Measurements from ENCODE around the gene EXPH5.
A peak's percentile ranks its signal among the peaks of the same experiment; 100 is the strongest.

The EXPH5 gene

DNA sequence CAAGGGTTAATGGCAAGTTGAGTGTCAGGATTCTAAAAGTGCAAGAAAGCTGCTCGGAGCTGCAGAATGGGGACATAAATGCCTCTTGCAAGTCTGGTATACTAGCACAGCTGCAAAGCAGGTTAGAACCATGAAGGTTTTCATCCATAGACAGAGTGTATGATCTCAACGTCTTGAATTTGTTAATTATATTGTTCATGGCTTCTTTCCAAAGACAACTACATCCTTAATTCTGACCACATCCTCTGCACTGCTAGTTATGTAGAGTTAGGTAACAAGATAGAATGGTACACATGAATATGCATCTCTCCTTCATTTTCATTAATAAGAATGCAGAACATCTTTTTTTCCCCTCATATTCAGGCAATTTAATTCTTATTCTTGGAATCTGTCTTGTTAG, 34.2 kb downstream of the EXPH5 start:
- H3K27ac Mint-ChIP-seq, result no peak overlapping the region

GRCh38 chr11:108558222-108558621, 35.3 kb downstream of the EXPH5 start:
- Mint-ChIP-seq H3K27me3 (peaks cover 13% of the 10 kb centered on the region), H3K4me1 (no peaks in the 10 kb centered on the region), H3K9me3 (no peaks in the 10 kb centered on the region), H3K27ac (no peak overlapping the region), H3K36me3 (no peaks in the 10 kb centered on the region), H3K4me3 (no peak overlapping the region)
- peak; percentile 57 for ATAC-seq

More for the DNA sequence above, 34.2 kb downstream of the EXPH5 start:
- peaks cover 15% of the 10 kb centered on the region for H3K27me3 Mint-ChIP-seq
- no peak overlapping the region for H3K4me3 Mint-ChIP-seq
- no peaks in the 10 kb centered on the region for H3K4me1 Mint-ChIP-seq
- H3K36me3 Mint-ChIP-seq, result no peaks in the 10 kb centered on the region
- H3K9me3 Mint-ChIP-seq, result no peaks in the 10 kb centered on the region
- no peak for ATAC-seq

- H3K27me3 Mint-ChIP-seq, result no peaks in the 10 kb centered on the region
- H3K9me3 Mint-ChIP-seq, result no peaks in the 10 kb centered on the region
- no peaks in the 10 kb centered on the region for H3K36me3 Mint-ChIP-seq
- H3K4me3 Mint-ChIP-seq, result no peak overlapping the region
- no peak overlapping the region for H3K27ac Mint-ChIP-seq
- H3K4me1 Mint-ChIP-seq, result no peaks in the 10 kb centered on the region
- ATAC-seq, result no peak
These were observed 37.5 kb downstream of the EXPH5 start for GRCh38 chr11:108556019-108556418.

GRCh38 chr11:108551651-108552462, 41.7 kb downstream of the EXPH5 start:
- Mint-ChIP-seq H3K27ac (no peak overlapping the region), H3K4me1 (no peaks in the 10 kb centered on the region)

GRCh38 chr11:108549319-108549885, 44.2 kb downstream of the EXPH5 start:
- Mint-ChIP-seq H3K4me1 (no peaks in the 10 kb centered on the region), H3K9me3 (no peaks in the 10 kb centered on the region), H3K27ac (no peak overlapping the region), H3K36me3 (no peaks in the 10 kb centered on the region), H3K27me3 (no peaks in the 10 kb centered on the region), H3K4me3 (no peak overlapping the region)
- no peak for ATAC-seq

More at GRCh38 chr11:108551651-108552462, 41.7 kb downstream of the EXPH5 start:
- Mint-ChIP-seq H3K9me3 (no peaks in the 10 kb centered on the region), H3K4me3 (no peak overlapping the region), H3K27me3 (no peaks in the 10 kb centered on the region), H3K36me3 (no peaks in the 10 kb centered on the region)
- ATAC-seq, result no peak

DNA sequence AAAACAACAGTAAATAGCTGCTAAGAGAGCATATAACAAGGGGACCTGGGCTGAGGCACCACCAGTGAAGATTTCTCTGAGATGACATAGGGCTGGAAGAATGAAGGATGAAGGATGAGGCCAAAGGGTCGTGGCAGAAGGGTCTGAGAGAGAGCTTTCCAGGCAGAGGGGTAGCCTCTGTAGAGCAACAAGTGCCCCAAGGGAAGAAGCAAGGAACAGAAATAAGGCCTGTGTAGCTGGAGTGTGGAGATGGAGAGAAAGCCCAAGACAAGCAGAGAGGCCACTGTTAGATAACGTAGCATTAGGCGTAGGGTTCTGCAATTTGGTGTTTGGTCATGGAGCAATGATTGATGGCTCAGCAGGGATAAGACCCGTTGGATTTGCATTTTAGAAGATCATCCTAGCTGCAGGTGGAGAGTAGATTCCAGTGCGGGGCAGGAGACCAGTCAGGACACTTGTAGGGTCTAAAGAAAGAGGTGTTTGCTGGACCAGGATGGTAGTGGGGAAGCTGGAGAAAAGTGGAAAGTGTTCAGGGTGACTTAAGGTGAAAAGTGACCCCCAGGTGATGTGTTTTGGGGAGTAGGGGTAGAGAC, 47.6 kb downstream of the EXPH5 start:
- Mint-ChIP-seq H3K4me1 (no peaks in the 10 kb centered on the region), H3K4me3 (no peak overlapping the region), H3K27ac (no peak overlapping the region), H3K9me3 (no peaks in the 10 kb centered on the region), H3K27me3 (no peaks in the 10 kb centered on the region), H3K36me3 (no peaks in the 10 kb centered on the region)
- no peak for ATAC-seq

DNA sequence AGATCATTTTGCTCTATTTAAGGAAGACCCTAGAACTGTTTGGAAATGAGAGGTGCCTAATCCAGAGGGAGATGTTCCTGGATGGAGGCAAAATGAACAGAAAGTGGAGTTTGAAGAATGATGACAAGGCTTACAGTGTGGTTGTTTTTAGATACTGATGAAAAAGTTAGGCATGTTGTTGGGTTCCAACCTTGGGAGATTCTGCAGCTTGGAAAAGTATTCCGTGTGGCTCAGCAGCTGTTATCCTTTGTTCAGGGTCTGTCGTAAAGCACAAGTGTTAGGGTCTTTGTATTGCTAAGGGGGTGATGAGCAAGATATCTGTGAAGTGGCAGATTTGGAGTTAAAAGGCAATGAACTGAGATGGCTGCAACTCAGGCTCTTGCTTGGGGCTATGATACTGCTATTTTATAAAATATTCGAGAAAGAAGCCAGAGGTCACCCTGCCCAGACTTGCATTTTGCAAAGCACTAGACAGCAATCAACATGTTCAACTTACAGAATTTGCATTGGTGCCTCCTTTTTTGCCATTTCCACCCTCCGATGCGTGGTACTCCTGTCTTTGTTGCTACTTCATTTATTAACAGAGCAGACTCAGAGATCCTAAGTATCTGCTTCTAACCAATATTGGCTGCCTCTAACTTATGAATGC, 50.1 kb downstream of the EXPH5 start:
- Mint-ChIP-seq H3K27ac (no peak overlapping the region), H3K36me3 (no peaks in the 10 kb centered on the region), H3K27me3 (peaks cover 4% of the 10 kb centered on the region), H3K4me3 (no peak overlapping the region), H3K9me3 (no peaks in the 10 kb centered on the region), H3K4me1 (no peaks in the 10 kb centered on the region)
- ATAC-seq, result no peak

- Mint-ChIP-seq H3K27me3 (peaks cover 13% of the 10 kb centered on the region), H3K9me3 (no peaks in the 10 kb centered on the region), H3K27ac (no peak overlapping the region), H3K4me1 (no peaks in the 10 kb centered on the region), H3K4me3 (no peak overlapping the region), H3K36me3 (no peaks in the 10 kb centered on the region)
- ATAC-seq, result no peak
These were observed 52.0 kb downstream of the EXPH5 start for GRCh38 chr11:108541531-108541930.

- Mint-ChIP-seq H3K27me3 (peaks cover 22% of the 10 kb centered on the region), H3K4me3 (no peak overlapping the region), H3K36me3 (no peaks in the 10 kb centered on the region), H3K9me3 (no peaks in the 10 kb centered on the region), H3K27ac (no peak overlapping the region), H3K4me1 (no peaks in the 10 kb centered on the region)
- no peak for ATAC-seq
These were observed 55.1 kb downstream of the EXPH5 start for GRCh38 chr11:108538502-108538901.

DNA sequence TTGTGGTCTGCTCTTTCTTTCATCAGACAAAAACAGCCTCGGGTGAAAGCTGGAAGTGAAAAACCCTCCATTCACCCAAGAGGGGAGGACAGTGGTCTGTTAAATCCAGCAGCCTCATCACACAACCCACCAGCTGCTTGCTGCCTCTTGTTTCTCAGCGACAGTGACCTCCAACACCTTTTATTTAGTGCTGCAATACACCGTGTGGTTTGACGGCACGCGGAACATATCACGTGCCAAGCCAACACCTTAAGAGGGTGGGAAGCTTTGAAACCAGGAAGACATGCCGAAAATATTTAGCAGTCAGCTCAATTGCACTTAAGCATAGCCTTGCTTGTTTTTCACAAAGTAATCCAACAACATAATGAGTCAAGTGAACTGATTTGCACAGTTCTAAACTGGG, 55.5 kb downstream of the EXPH5 start:
- ATAC-seq, result no peak
- no peak overlapping the region for H3K27ac Mint-ChIP-seq
- H3K27me3 Mint-ChIP-seq, result peaks cover 22% of the 10 kb centered on the region
- H3K4me1 Mint-ChIP-seq, result no peaks in the 10 kb centered on the region
- H3K4me3 Mint-ChIP-seq, result no peak overlapping the region
- H3K36me3 Mint-ChIP-seq, result no peaks in the 10 kb centered on the region
- no peaks in the 10 kb centered on the region for H3K9me3 Mint-ChIP-seq

DNA sequence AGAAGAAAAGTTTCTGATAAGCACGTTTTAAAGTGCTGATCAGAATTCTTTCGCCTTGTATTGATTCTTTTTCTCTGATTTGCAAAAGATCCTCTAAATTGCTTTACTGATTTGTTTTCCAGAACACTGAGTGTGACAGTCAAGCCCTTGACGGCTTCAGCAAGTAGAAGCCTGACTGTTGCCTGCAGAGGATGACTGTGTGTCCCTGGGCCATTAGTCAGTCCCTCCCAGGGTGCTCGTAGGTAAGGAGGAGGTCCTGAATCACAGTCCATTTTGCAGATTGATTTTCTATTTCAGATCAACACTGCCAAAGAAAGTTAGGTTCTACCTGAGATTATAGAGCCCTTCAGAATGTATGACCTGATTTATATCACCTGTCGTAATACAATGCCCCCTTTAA, 56.8 kb downstream of the EXPH5 start:
- Mint-ChIP-seq H3K4me1 (no peaks in the 10 kb centered on the region), H3K27ac (no peak overlapping the region), H3K9me3 (no peaks in the 10 kb centered on the region), H3K4me3 (no peak overlapping the region), H3K36me3 (no peaks in the 10 kb centered on the region), H3K27me3 (peaks cover 22% of the 10 kb centered on the region)
- no peak for ATAC-seq

GRCh38 chr11:108535384-108535955, 58.1 kb downstream of the EXPH5 start:
- H3K27ac Mint-ChIP-seq, result no peak overlapping the region
- H3K4me3 Mint-ChIP-seq, result no peak overlapping the region
- no peaks in the 10 kb centered on the region for H3K36me3 Mint-ChIP-seq
- H3K27me3 Mint-ChIP-seq, result peaks cover 22% of the 10 kb centered on the region
- no peaks in the 10 kb centered on the region for H3K4me1 Mint-ChIP-seq
- no peak for ATAC-seq
- no peaks in the 10 kb centered on the region for H3K9me3 Mint-ChIP-seq

DNA sequence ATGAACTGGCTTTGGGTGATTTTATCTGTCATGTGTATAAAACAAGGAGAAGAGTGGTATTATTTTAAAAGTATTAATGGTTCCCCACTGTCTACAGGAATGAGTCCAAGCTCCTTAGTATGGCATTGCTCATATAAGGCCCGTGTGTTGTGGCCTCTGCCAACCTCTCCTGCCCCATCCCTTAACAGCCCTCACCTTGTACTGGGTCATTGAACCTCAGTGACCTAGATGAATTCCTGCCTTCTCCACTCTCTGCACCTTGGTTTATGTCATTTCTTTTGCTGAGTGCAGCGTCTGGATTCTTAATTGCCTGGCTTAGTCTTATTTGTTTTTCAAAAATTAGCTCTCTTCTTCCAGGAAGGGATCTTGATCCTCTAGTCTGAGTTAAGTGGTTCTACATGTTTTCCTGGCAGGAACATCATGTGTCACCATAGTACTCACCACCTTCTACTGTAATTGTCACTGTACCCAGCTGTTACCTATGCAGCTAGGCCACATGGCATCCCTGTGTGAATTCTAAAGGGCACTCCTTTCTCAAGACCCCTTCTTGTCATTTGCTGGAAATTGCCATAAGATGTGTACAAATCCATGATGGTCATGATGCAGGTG, 59.2 kb downstream of the EXPH5 start:
- Mint-ChIP-seq H3K4me3 (no peak overlapping the region), H3K9me3 (no peaks in the 10 kb centered on the region), H3K36me3 (no peaks in the 10 kb centered on the region), H3K27ac (no peak overlapping the region), H3K4me1 (no peaks in the 10 kb centered on the region), H3K27me3 (peaks cover 22% of the 10 kb centered on the region)
- ATAC-seq, result no peak

- no peak overlapping the region for H3K27ac Mint-ChIP-seq
- peak; percentile 36 for ATAC-seq
- H3K27me3 Mint-ChIP-seq, result peaks cover 11% of the 10 kb centered on the region
- no peaks in the 10 kb centered on the region for H3K36me3 Mint-ChIP-seq
- no peaks in the 10 kb centered on the region for H3K9me3 Mint-ChIP-seq
- no peaks in the 10 kb centered on the region for H3K4me1 Mint-ChIP-seq
- no peak overlapping the region for H3K4me3 Mint-ChIP-seq
These were observed 63.1 kb downstream of the EXPH5 start for GRCh38 chr11:108530426-108530825.

GRCh38 chr11:108527382-108527781, 66.2 kb downstream of the EXPH5 start:
- Mint-ChIP-seq H3K9me3 (peaks cover 3% of the 10 kb centered on the region), H3K36me3 (no peaks in the 10 kb centered on the region), H3K4me1 (no peaks in the 10 kb centered on the region)

More at GRCh38 chr11:108527382-108527781, 66.2 kb downstream of the EXPH5 start:
- Mint-ChIP-seq H3K27ac (no peak overlapping the region), H3K4me3 (no peak overlapping the region), H3K27me3 (peaks cover 8% of the 10 kb centered on the region)
- ATAC-seq, result no peak
